Esophagus muscularis mucosa (tissue), 4 donors: ENCODE measurements around the gene WWC1. TPM values are rescaled to one million over a fixed set of nuclear protein-coding genes. Genes with fewer than 3 reads are reported as not detected.

Experiments
- DNase-seq: peaks from one replicate; pipeline ENCODE4 v3.0.0-alpha.2; 2017; ENCODE audit errors: extremely low spot score
- H3K27ac ChIP-seq, 4 donors: fragments of 200-600 bp; sonication (generic); replicated peaks in 1 of 4; 1 replicate in 3 of 4; 2 replicates in 1 of 4; pipeline ENCODE4 v1.5.1; 2016 to 2019; ENCODE audit warnings: mild to moderate bottlenecking in 1 of 4
- H3K27me3 ChIP-seq, 4 donors: fragments of 200-600 bp; sonication (generic); one replicate each; pipeline versions ENCODE4 v1.5.1 to v1.6.0; 2016 to 2019
- H3K36me3 ChIP-seq, 4 donors: fragments of 200-600 bp; sonication (generic); one replicate each; pipeline ENCODE4 v1.5.1; 2016 to 2019
- H3K4me1 ChIP-seq, 4 donors: fragments of 200-600 bp; sonication (generic); one replicate each; pipeline ENCODE4 v1.5.1; 2016 to 2019
- H3K4me3 ChIP-seq, 4 donors: fragments of 200-600 bp; sonication (generic); 1 replicate in 2 of 4; 2 replicates in 2 of 4; pipeline ENCODE4 v1.5.1; 2016 to 2019; ENCODE audit warnings: mild to moderate bottlenecking in 4 of 4, moderate library complexity in 1 of 4
- H3K9me3 ChIP-seq, 4 donors: fragments of 200-600 bp; sonication (generic); 1 replicate in 3 of 4; 2 replicates in 1 of 4; pipeline ENCODE4 v1.5.1; 2016 to 2019
- EP300 ChIP-seq: sonication (generic); formaldehyde crosslinking; IDR thresholded peaks from one replicate; pipeline ENCODE4 v1.6.1; 2017; ENCODE audit warnings: antibody characterized with exemption
- POLR2A ChIP-seq: fragments of 450-650 bp; IDR thresholded peaks from one replicate; pipeline ENCODE4 v1.6.1; 2017; ENCODE audit warnings: antibody characterized with exemption, moderate library complexity, mild to moderate bottlenecking, low read depth
- POLR2AphosphoS5 ChIP-seq, 2 donors: sonication (generic); formaldehyde crosslinking; IDR thresholded peaks; one replicate each; pipeline ENCODE4 v1.6.1; 2017; ENCODE audit warnings: antibody characterized with exemption in 2 of 2
- WGBS: methylation state at CpG from one replicate; pipeline ENCODE4 v1.1.5; 2018; 5-methylcytosine and 5-hydroxymethylcytosine counted together
- intact Hi-C: fragments of 100-400 bp; cut with DNase I; formaldehyde crosslinking; loops from one replicate; pipeline ENCODE4 v1.15.1; 2023
- total RNA-seq, 4 donors: library from RNA; depleted of rRNA; stranded (reverse); fragments of >200 nt; gene quantifications; one replicate each; pipeline versions ENCODE4 v1.1.0 to v1.2.1, GENCODE V29; 2016
- TF ChIP-seq, protein P1 (sequence below), 3 experiments: fragments of 200-600 bp in 2 of 3; fragments of 450-650 bp in 1 of 3; sonication (generic) in 2 of 3; IDR thresholded peaks; one replicate each; pipeline ENCODE4 v1.5.1; 2017 to 2019; ENCODE audit warnings: antibody characterized with exemption in 3 of 3, mild to moderate bottlenecking in 2 of 3, moderate library complexity in 1 of 3

The WWC1 gene
- total RNA-seq, 4 donors from 2014 or later = 2.1 to 6.2 (median 3.2) TPM

DNA sequence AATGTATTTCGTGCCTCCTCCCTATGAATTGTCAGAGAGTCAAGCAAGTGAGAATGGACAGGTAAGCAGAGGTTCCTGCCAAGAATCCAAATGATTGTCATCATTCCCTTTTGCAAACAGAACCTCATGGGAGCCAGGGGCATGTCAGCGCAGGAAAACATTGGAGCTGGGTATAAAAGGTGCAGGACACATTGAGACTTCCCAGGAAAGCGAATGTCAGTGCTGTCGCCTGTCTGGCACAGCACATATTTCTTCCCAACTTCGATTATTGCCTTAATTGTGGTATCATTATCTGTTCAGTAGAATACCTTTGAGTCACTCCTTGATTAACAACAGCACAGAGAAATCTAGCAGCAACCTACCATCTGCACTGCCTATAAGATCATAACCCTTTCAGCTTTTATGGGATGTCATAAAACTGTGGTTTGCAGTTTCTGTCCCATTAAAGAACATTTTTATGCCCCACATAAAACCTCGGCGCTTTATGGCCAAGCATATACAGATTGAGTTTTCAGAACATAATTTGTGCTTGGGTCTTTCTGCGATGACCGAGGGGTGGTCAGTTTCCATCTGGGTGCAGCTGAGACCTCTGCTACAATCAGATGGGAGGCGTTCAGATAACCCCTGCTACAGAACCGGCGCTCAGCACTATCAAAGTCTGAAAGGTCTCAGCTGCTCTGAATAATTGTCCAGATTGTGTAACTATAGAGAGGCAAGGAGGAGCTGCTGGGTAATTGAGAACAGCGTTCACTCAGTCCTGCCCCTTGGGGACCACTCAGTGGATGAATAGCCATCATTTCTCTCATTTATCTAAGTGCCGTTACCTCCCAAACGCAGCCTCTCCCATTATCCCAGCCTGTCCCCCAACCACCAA is 30.9 kb upstream of the WWC1 start:
- no peaks in the 10 kb centered on the region for H3K9me3 ChIP-seq
- TF ChIP-seq EP300 (no peak), POLR2A (no peak), POLR2AphosphoS5 (IDR thresholded peaks at IDR 0.05) (no peak)
- TF ChIP-seq, protein P1, sequence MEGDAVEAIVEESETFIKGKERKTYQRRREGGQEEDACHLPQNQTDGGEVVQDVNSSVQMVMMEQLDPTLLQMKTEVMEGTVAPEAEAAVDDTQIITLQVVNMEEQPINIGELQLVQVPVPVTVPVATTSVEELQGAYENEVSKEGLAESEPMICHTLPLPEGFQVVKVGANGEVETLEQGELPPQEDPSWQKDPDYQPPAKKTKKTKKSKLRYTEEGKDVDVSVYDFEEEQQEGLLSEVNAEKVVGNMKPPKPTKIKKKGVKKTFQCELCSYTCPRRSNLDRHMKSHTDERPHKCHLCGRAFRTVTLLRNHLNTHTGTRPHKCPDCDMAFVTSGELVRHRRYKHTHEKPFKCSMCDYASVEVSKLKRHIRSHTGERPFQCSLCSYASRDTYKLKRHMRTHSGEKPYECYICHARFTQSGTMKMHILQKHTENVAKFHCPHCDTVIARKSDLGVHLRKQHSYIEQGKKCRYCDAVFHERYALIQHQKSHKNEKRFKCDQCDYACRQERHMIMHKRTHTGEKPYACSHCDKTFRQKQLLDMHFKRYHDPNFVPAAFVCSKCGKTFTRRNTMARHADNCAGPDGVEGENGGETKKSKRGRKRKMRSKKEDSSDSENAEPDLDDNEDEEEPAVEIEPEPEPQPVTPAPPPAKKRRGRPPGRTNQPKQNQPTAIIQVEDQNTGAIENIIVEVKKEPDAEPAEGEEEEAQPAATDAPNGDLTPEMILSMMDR (IDR thresholded peaks at IDR 0.05) = no peak
- intact Hi-C loops = no loop called here
- H3K27ac ChIP-seq = no peak overlapping the region
- DNase-seq = no peak
- no peaks in the 10 kb centered on the region for H3K27me3 ChIP-seq
- WGBS = 77% methylated on average over 14 of the region's 15 CpGs
- peaks cover 0 to 30% (median 0%) of the 10 kb centered on the region in 4 donors for H3K36me3 ChIP-seq
- no peak overlapping the region for H3K4me3 ChIP-seq
- H3K4me1 ChIP-seq = no peaks in the 10 kb centered on the region

DNA sequence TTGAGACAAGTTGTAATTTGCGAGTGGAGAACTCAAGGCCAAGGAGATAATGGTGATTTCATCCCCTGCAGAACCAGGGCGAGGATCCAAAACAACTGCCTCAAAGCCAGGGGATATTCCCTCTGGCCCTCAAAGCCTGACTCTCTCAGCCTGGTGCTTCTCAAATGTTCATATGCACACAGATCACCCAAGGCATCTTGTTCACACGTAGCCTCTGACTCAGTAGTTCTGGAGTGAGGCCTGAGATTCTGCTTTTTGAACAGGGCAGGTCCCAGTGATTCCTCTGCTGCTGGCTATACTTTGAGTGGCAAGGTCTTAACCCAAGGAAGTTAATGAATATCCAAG is 30.2 kb upstream of the WWC1 start:
- intact Hi-C loops = no loop called here
- 81% methylated on average over 3 of the region's 3 CpGs for WGBS
- peaks cover 0 to 30% (median 0%) of the 10 kb centered on the region in 4 donors for H3K36me3 ChIP-seq
- no peak for DNase-seq
- H3K9me3 ChIP-seq = no peaks in the 10 kb centered on the region
- TF ChIP-seq, protein P1 (IDR thresholded peaks at IDR 0.05) = no peak
- TF ChIP-seq POLR2A = no peak
- no peak for TF ChIP-seq EP300
- no peak for TF ChIP-seq POLR2AphosphoS5 (IDR thresholded peaks at IDR 0.05)
- H3K27me3 ChIP-seq = no peaks in the 10 kb centered on the region
- no peak overlapping the region for H3K27ac ChIP-seq
- H3K4me1 ChIP-seq = no peaks in the 10 kb centered on the region
- no peak overlapping the region for H3K4me3 ChIP-seq

DNA sequence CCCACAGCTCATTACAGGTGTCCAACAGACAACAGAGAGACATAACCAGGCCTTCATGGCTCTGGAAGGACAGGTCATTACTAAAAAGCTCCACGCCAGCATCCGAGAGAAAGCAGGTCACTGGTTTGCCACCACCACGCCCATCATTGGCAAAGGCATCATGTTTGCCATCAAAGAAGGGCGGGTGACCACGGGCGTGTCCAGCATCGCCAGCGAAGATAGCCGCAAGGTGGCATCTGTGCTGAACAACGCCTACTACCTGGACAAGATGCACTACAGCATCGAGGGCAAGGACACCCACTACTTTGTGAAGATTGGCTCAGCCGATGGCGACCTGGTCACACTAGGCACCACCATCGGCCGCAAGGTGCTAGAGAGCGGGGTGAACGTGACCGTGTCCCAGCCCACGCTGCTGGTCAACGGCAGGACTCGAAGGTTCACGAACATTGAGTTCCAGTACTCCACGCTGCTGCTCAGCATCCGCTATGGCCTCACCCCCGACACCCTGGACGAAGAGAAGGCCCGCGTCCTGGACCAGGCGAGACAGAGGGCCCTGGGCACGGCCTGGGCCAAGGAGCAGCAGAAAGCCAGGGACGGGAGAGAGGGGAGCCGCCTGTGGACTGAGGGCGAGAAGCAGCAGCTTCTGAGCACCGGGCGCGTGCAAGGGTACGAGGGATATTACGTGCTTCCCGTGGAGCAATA is 29.3 kb upstream of the WWC1 start:
- Histone ChIP-seq H3K9me3 (no peaks in the 10 kb centered on the region), H3K27me3 (no peaks in the 10 kb centered on the region), H3K36me3 (peaks cover 0 to 30% (median 0%) of the 10 kb centered on the region in 4 donors), H3K27ac (no peak overlapping the region), H3K4me3 (no peak overlapping the region), H3K4me1 (no peaks in the 10 kb centered on the region)
- WGBS = 97% methylated on average over 30 of the region's 39 CpGs
- intact Hi-C loops = no loop called here
- no peak for DNase-seq
- no peak for TF ChIP-seq EP300
- TF ChIP-seq, protein P1 (IDR thresholded peaks at IDR 0.05) = no peak
- TF ChIP-seq POLR2AphosphoS5 (IDR thresholded peaks at IDR 0.05) = no peak
- TF ChIP-seq POLR2A = no peak

DNA sequence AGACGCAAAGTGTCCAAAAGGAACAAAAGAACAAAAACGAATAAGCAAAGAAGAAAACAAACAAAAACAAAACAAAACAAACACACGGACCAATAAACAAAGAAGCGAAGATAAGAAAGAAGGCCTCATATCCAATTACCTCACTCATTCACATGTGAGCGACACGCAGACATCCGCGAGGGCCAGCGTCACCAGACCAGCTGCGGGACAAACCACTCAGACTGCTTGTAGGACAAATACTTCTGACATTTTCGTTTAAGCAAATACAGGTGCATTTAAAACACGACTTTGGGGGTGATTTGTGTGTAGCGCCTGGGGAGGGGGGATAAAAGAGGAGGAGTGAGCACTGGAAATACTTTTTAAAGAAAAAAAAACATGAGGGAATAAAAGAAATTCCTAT is 28.3 kb upstream of the WWC1 start:
- H3K4me1 ChIP-seq = no peaks in the 10 kb centered on the region
- TF ChIP-seq EP300 (no peak), POLR2A (no peak), POLR2AphosphoS5 (IDR thresholded peaks at IDR 0.05) (no peak)
- TF ChIP-seq, protein P1 (IDR thresholded peaks at IDR 0.05) = no peak
- 81% methylated on average over 13 of the region's 13 CpGs for WGBS

More for the DNA sequence above, 28.3 kb upstream of the WWC1 start:
- Histone ChIP-seq H3K9me3 (no peaks in the 10 kb centered on the region), H3K27ac (no peak overlapping the region), H3K4me3 (no peak overlapping the region), H3K36me3 (peaks cover 0 to 30% (median 0%) of the 10 kb centered on the region in 4 donors), H3K27me3 (no peaks in the 10 kb centered on the region)
- DNase-seq = no peak
- intact Hi-C loops = no loop called here
